ENCODE data around the gene FRS2.

- TF ChIP-seq CTCF (IDR thresholded peaks at IDR 0.05) (no peak), POLR2A (IDR thresholded peaks at IDR 0.05) (no peak)
Observed at GRCh38 chr12:69627501-69627900, 157.3 kb downstream of the FRS2 start.
